MCF 10A (cell line): ENCODE data around the gene RPS19. TPM values are rescaled to one million over a fixed set of nuclear protein-coding genes. Genes with fewer than 3 reads are reported as not detected.

Experiments
- BruUV-seq: library from RNA; stranded (reverse); fragments of 400-500 nt; replicated peaks from 2 replicates; lab custom pipeline; 2021; lab: Mats Ljungman, UMichigan
- CTCF ChIA-PET: fragments of 300-600 bp; sonication (Branson Sonifier 250); formaldehyde crosslinking; extraction: SDS; loops from one replicate; lab custom pipeline; 2021; ENCODE audit warnings: antibody characterized with exemption, inconsistent platforms; lab: Yijun Ruan, JAX
- POLR2A ChIA-PET: fragments of 300-600, 350-650 bp; sonication (Branson Sonifier 250); formaldehyde crosslinking; extraction: SDS; loops from one replicate; lab custom pipeline; 2020; ENCODE audit warnings: antibody characterized with exemption, inconsistent platforms; lab: Yijun Ruan, JAX
- DNase-seq: peaks from one replicate; pipeline ENCODE4 v3.0.0-alpha.2; 2018; ENCODE audit not compliant: unreplicated experiment
- H3K27ac Mint-ChIP-seq: one replicate; pipeline ENCODE4 v1.8.0; 2022; ENCODE audit warnings: mild to moderate bottlenecking, low read depth, mixed read lengths; ENCODE audit not compliant: unreplicated experiment
- H3K27me3 Mint-ChIP-seq: one replicate; pipeline ENCODE4 v1.8.0; 2022; ENCODE audit warnings: mixed read lengths; ENCODE audit not compliant: insufficient read depth, unreplicated experiment
- H3K36me3 Mint-ChIP-seq: one replicate; pipeline ENCODE4 v1.8.0; 2022; ENCODE audit warnings: mild to moderate bottlenecking, moderate library complexity, mixed read lengths; ENCODE audit not compliant: insufficient read depth, unreplicated experiment
- H3K4me1 Mint-ChIP-seq: one replicate; pipeline ENCODE4 v1.8.0; 2022; ENCODE audit warnings: mixed read lengths; ENCODE audit not compliant: insufficient read depth, unreplicated experiment
- H3K4me3 Mint-ChIP-seq: one replicate; pipeline ENCODE4 v1.8.0; 2022; ENCODE audit warnings: mild to moderate bottlenecking, moderate library complexity, mixed read lengths; ENCODE audit not compliant: unreplicated experiment
- H3K9me3 Mint-ChIP-seq: one replicate; pipeline ENCODE4 v1.8.0; 2022; ENCODE audit warnings: mixed read lengths; ENCODE audit not compliant: unreplicated experiment
- CTCF ChIP-seq: fragments of 200-600 bp; IDR thresholded peaks from one replicate; pipeline ENCODE4 v1.8.0; 2022; ENCODE audit warnings: antibody characterized with exemption, mild to moderate bottlenecking; ENCODE audit not compliant: unreplicated experiment
- intact Hi-C: fragments of 100-400 bp; cut with micrococcal nuclease; formaldehyde crosslinking; loops from 2 replicates; pipeline ENCODE4 v1.14.1; 2022
- total RNA-seq: library from RNA; stranded (reverse); gene quantifications from 2 replicates; pipeline ENCODE4 v1.2.3, GENCODE V29; 2022

RPS19 gene
- total RNA-seq, 1 experiment from 2014 or later: 3,060 TPM

GRCh38 chr19:41861116-41861768 is 1.2 kb downstream of the RPS19 start:
- DNase-seq: no peak
- Mint-ChIP-seq H3K27me3 (no peaks in the 10 kb centered on the region), H3K4me1 (peaks cover 20% of the 10 kb centered on the region), H3K4me3 (peak overlapping the region; percentile 82), H3K9me3 (no peaks in the 10 kb centered on the region), H3K36me3 (peaks cover 63% of the 10 kb centered on the region), H3K27ac (peak overlapping the region; percentile 97)
- no peak for TF ChIP-seq CTCF
- TSS peak; percentile 39 for BruUV-seq
- intact Hi-C loops: no loop called here
- POLR2A ChIA-PET: interaction anchor here (0.6 to 7.7 kb wide), 6 partner anchors 12 to 643 kb away, joined by 3 to 134 read pairs (median 22); partner anchors contain the start of genes ARHGEF1, CD79A and RABAC1
- CTCF ChIA-PET: interaction anchor here (0.6 to 6.2 kb wide), 5 partner anchors 11 to 506 kb away, joined by 3 to 32 read pairs (median 5); no protein-coding TSS in a partner anchor

DNA sequence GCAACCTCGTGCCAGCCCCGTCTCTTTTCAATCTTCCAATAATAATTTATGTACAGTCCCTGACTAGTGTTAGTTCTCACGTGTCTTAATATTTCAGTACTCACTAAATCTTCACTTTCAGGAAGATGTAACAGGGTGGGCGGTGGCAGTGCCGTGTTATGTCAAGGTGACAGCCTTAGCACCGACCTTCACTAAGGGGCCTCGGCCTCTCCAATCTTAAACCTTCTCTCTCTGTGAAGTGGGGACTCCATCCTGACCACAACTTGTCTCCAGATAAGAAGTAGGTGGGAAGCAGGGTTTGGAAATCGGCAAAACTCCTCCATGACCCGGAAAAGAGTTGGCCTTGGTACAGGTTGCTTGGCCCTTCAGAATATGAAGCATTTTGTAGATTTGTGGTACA is 1.8 kb downstream of the RPS19 start:
- peak overlapping the region; percentile 82 for H3K4me3 Mint-ChIP-seq
- no peaks in the 10 kb centered on the region for H3K27me3 Mint-ChIP-seq
- ChIA-PET POLR2A (interaction anchor here (0.6 to 7.7 kb wide), 4 partner anchors 11 to 99 kb away, joined by 3 to 134 read pairs (median 83); partner anchors contain the start of genes ARHGEF1, CD79A and RABAC1), CTCF (interaction anchor here (0.6 to 6.2 kb wide), 4 partner anchors 11 to 89 kb away, joined by 4 to 32 read pairs (median 6); no protein-coding TSS in a partner anchor)
- BruUV-seq: no TSS peak
- no peak for TF ChIP-seq CTCF
- H3K36me3 Mint-ChIP-seq: peaks cover 69% of the 10 kb centered on the region
- H3K27ac Mint-ChIP-seq: peak overlapping the region; percentile 97
- no peaks in the 10 kb centered on the region for H3K9me3 Mint-ChIP-seq
- no peak for DNase-seq
- intact Hi-C loops: no loop called here
- H3K4me1 Mint-ChIP-seq: peaks cover 20% of the 10 kb centered on the region

GRCh38 chr19:41862445-41862986 is 2.5 kb downstream of the RPS19 start:
- CTCF ChIA-PET: interaction anchor here (0.6 to 6.2 kb wide), 5 partner anchors 10 to 597 kb away, joined by 3 to 32 read pairs (median 4); no protein-coding TSS in a partner anchor
- no peak for TF ChIP-seq CTCF
- H3K36me3 Mint-ChIP-seq: peaks cover 75% of the 10 kb centered on the region

More at GRCh38 chr19:41862445-41862986, 2.5 kb downstream of the RPS19 start:
- no peak for DNase-seq
- no TSS peak for BruUV-seq
- Mint-ChIP-seq H3K27ac (peak overlapping the region; percentile 97), H3K27me3 (no peaks in the 10 kb centered on the region), H3K9me3 (no peaks in the 10 kb centered on the region), H3K4me3 (peak overlapping the region; percentile 82), H3K4me1 (peaks cover 20% of the 10 kb centered on the region)
- POLR2A ChIA-PET: interaction anchor here (6.6 to 7.7 kb wide), 2 partner anchors 11 to 23 kb away, joined by 125 to 134 read pairs; partner anchors contain the start of genes ARHGEF1 and CD79A
- intact Hi-C loops: no loop called here
